Kidney tubule cell (primary cell): ENCODE data around the gene SERPINI1.

Source experiments
- DNase-seq: peaks from one replicate; pipeline ENCODE4 v3.0.0-alpha.2; 2018; ENCODE audit warnings: low spot score

Gene SERPINI1

DNA sequence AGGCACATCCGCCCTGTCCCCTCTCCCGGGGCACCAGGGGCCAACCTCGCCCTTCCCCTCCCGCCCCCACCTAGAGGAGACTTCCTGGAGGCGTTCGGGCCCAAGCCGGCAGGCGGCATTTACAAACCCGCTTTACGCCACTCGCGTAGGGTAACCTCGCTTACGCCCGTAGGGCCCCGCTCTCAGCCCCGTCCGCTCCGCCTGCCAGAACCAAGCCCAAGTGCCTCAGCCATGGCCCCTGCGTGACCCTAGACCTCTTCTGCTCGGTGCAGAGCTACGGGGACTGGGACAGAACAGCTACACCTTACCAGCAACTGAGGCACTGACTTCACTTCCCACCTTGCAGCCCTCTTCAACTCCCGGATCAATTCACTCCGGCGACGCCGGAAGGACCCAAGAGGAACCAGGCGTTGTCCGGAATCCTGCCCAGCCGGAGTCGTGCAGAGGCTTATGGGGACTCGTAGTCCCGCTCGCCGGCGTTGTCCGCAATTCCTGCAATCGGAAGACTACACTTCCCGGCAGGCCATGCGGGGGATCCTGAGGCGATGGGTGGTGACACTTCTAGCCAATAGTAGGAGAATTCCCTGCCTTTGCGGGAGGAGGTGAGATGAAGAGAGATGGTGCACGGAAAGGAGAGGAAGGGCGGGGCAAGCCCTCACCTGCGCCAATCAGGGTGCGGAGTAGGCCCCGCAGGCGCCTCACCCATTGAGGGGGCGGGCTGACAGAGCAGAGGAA, 856 bp upstream of the SERPINI1 start, which contains the start of gene PDCD10:
Gene PDCD10, minus strand, starts transcription at position 395 of the 735 bp plus-strand sequence. CDS start 14,735 bp downstream, outside the sequence.
- DNase-seq, result peak; percentile 100

DNA sequence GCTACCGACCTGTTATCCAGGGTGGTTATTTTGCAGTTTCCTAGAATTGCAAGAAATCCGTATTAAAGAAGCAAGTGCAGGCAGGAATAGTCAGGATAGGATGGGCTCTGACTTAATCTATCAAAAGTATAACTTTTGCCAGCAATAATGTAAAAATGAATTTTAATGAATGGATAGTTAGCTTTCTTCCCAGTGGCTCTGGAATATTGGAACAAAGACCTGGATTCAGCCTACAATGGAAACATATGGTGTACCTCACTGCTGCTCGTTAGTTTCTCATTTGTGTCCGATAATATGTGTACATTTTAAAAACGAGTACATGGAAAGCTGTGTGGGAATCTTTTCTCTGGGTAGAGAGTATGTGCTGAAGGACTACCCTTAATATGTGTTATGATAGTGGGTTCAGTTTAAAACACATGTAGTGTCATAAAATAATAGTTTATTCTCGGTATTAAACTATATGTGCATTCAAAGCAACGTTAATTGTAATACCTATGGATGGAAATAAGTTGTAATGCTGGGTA, 805 bp downstream of the SERPINI1 start:
- no peak for DNase-seq

GRCh38 chr3:167736997-167737396, 1.5 kb downstream of the SERPINI1 start:
- DNase-seq, result no peak

- DNase-seq, result no peak
These were observed 2.5 kb downstream of the SERPINI1 start for GRCh38 chr3:167738037-167738436.

DNA sequence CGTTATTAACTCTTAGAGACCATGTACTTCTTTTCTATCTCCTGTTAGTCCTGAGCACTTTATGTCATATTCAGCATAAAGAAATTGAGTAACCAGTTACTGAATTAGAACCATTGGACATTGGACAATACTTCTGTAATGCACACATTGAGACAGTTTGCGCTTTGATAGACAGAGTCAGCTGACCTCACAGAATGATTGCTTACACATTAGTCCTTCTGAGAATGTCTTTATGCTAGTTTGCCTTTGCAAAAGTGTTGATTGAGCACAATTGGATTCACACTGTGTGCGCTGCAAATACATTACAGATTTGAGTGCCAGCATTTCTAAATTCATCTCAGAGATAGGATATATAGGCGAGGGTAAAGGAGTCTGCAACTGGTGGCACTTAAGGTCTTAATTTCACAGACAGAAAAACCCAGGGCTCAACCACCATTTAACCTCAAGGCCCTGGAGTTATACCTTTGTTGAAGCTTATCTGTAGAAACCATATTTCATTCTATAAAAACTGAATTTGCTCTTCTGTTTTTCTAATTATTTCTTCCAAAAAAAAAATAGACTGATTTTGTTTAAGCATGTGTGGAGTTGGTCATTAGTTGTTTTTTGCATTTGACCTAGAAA, 3.8 kb downstream of the SERPINI1 start:
- DNase-seq, result no peak

- peak; percentile 32 for DNase-seq
These were observed 5.6 kb downstream of the SERPINI1 start for GRCh38 chr3:167740961-167741587.

DNA sequence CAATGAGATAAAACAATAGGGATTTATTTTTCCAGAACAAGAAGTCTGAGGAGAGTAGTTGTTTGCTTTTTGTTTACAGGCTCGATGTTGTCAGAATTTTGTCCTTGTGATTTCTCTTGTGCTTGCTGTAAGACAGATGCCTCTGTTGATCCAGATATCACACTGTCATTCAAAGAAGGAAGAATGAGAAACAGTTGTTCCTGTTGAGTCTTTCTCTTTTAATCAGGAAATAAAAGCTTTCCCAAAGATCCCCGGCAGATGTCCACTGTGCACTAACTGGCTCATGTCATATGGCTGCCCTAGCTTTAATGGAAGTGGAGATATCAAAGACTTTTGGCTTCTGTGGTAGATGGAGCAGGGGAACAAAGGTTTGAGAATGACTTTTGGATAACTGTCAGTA, 6.8 kb downstream of the SERPINI1 start:
- no peak for DNase-seq

GRCh38 chr3:167743799-167744198, 8.3 kb downstream of the SERPINI1 start:
- DNase-seq, result no peak

GRCh38 chr3:167749209-167749608, 13.7 kb downstream of the SERPINI1 start:
- DNase-seq, result no peak

DNA sequence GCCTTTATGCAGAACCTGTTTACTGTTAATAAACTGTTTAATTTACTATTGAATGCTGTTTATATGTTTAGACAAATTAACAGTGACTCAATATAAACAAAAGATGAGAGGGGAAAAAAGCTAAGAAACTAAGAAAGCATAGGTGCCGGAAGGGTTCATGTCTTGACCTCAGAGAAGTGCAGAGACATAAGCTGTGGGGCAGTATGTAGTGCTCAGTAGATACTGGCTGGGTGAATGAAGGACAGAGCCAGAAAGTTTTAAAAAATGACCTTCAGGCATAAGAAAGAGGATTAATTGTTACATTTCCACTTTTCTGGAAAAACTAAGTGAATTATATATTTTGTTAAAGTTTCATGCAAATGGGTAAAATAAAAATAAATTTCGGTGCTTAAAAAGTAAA, 14.2 kb downstream of the SERPINI1 start:
- DNase-seq, result no peak

- no peak for DNase-seq
These were observed 14.9 kb downstream of the SERPINI1 start for GRCh38 chr3:167750272-167750971.

DNA sequence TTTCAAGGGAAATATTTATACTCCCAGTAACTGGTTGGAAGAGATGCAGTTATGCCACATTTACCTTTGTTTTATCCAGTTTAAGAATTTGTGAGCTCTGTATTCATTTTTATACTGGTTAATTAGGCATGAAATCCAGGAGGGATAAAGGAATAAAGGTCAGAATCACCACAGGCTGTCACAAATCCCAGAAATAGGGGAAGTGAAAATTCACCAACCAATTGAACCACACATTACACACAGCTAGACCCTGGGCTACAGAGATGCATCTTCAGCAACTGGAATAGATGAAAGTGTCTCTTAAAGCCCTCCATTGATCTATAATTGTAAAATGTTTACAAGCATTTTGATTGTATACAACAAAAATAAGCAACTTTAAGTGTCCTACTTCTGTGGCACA, 18.5 kb downstream of the SERPINI1 start:
- DNase-seq, result no peak

DNA sequence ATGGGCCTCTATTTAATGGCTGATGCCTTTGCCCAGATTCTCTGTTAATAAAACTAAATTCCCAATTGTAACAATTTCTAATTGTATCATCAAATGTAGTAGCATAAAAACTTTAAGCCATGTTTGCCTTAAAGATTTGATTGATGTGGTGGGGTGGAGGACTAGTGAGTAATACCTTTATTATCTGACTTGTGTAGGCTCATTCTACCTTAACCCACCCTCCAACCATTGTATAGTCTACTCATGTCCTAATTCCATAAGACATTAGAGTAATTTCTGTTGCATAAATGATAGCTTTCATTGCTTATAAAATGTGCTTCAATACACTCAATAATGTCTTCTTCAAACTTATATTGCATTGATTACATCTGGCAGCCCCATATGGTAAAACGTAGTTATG, 25.8 kb downstream of the SERPINI1 start:
- no peak for DNase-seq

GRCh38 chr3:167762296-167762695, 26.8 kb downstream of the SERPINI1 start:
- no peak for DNase-seq

DNA sequence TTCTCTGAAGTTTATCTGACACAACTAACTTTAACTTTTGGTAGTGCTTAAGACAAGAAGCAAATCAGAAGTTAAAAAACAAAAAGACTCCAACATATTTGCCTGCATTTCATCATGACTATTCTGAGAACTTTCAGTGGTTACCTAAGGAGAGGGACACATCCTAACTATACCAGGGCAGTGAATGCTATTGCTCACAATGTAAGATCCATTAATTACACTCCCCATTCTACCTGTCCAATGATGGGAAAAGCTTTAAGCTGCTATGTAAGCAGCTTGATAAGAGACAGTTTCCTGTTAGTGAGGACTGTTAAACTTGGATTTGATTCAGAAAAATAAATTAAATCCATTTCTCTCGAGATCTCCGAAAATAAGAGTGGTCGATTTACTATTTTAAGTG, 37.5 kb downstream of the SERPINI1 start:
- DNase-seq, result no peak

DNA sequence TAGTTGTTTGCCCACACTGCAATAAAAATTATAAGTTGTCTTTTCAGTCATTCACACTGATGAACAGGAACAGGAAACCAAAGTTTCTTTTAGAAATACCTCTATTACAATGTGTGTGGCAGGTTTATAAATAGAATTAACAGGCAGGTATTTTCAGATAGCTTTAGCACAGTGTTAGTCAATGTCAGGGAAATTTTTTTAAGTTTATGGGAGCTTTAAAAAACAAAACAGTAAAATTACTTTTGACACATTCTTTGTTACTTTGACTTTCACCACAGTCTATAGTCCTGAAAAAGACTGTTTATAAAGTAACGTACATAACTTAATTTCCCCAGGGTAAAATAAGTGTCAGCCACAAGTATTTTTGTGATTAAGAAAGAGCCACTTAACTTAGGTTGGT, 38.1 kb downstream of the SERPINI1 start:
- no peak for DNase-seq

- DNase-seq, result no peak
These were observed 40.7 kb downstream of the SERPINI1 start for GRCh38 chr3:167776066-167776685.

DNA sequence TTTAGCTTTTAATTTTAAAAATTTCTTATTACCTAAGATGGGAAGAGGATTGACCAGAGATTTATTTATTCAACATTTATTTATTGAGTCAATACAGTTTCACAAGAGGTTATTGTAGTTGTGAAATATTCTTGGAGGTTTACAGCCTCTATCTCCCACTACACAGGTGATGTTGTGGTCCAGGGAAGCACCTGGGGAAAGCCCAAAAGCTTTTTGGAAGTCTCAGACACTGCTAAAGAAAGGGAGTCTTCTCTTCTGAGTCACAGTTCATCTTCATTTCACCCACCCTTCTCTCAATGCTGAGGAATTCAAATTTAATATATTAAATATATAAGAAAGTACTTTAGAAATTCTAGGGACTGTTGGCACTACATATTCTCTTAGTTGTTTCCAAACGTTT, 41.8 kb downstream of the SERPINI1 start:
- no peak for DNase-seq

DNA sequence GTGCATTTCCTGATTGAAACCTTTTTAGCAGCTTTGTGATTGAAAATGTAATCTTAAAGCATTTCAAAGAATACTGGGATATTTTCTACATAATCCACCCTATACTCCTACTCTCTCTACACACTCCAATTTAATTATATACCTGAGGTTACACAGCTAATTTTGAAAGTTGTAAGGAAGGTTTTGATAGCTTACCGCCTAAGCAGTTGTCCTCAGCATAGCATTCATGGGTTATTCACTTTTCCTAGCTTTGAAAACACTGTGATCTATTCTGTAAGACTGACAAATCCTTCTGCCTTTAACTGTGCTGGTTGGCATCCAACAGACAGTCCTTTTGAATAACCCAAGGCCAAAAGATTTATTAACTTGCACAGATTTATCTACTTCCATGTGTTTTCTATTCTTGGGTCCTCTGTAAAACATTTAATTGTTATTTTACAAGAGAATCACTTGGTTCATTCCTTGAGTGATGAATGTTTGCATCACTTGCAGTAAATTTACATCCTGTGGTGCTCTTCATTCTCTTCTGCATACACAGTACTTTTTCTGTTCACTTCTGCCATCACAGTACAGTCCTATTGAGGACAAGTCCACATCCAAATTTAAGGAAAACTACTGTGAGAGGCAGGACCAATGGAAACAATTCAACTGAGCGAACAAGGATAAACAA, 44.8 kb downstream of the SERPINI1 start:
- DNase-seq, result no peak

- DNase-seq, result no peak
These were observed 48.3 kb downstream of the SERPINI1 start for GRCh38 chr3:167783781-167784180.

GRCh38 chr3:167785790-167786189, 50.3 kb downstream of the SERPINI1 start:
- DNase-seq, result no peak
